Stimulated activated CD4-positive, alpha-beta T cell treated with anti-CD3 and anti-CD28 coated beads, Interleukin-4, amount 100 ng/mL, for 48 hours (primary cell): ENCODE measurements around the gene TPD52L1.

ENCODE experiments used
- DNase-seq, 2 donors: peaks; one replicate each; pipeline ENCODE4 v3.0.0-alpha.2; 2020; ENCODE audit warnings: low read depth in 2 of 2

Gene TPD52L1

GRCh38 chr6:125304970-125305660, 151.5 kb downstream of the TPD52L1 start:
- no peak for DNase-seq

DNA sequence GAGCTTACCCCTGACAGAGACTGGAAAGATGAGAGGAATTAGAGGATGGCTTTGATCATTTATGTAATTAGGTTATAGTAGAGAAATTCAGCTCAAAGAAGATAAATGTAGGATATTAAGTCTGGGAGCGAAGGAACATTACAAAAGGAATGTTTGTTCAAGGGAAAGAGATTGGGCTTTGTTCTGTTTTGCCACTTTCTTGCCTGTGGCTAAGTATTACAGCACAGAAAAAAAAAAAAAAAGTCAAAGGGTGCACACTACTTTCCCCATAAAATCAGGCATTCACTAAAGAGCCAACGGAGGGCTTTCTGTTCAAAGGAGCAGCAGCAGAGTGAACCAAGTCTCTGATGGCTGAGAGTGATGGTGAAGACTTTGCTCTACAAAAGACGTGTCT, 153.2 kb downstream of the TPD52L1 start:
- no peak for DNase-seq

DNA sequence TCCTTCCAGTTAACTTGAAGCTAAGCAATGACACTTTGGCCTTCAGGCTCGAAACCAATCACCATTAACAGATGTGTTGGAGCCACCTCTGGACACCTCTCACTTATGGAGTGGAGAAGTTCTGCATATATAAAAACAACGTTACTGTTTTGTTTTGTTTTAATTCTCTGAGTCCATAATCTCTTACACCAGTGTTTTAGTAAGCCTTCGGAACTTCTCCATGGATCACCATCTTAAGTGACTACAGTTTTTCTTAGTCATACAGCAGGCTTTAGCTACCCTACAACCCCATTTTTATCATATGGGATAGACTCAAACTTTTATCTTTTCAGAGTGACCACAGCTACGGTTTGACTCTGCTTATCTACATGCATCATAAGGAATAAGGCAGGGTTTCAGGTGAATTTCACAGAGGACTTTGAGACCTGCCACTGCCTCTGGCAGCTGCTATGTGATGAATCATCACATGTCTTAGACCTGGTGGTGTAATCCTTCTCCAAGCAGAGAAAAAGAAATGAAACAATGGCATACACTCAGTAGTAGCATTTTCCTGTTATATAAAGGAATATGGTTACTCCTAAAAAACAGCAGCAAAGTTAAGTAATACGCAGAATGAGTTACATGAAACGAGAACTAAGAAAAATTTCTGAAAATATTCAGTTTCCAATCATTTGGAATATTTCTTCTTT, 153.7 kb downstream of the TPD52L1 start:
- DNase-seq: no peak

DNA sequence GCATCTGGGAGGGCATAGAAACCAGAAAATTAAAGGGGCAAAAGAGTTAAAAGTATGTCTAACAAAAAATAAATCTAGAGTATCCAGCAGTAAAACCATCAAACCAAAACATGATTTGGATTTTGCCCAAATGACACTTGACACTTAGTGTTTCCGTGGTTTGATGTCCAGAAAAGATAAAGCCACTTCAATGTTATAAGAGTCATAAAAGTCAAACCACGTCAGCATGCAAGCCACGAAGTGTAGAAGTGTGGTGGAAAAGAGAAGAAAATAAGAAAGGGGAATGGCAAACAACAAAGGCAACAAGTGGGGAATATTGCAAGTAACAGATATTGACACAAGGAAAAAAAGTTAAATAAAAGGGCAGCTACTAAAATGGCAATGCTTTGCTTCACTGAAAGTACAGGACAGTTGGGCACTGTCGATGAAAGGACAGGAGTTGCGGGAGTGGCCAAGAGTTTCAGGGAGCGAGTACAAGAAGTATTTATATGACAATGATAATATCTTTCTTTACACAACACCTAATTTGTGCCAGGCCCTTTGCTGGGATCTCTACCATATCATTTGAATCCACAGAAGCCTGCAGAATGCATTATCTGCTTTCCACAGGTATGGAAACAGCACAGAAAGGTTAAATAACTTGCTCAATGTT, 154.5 kb downstream of the TPD52L1 start:
- DNase-seq: no peak

DNA sequence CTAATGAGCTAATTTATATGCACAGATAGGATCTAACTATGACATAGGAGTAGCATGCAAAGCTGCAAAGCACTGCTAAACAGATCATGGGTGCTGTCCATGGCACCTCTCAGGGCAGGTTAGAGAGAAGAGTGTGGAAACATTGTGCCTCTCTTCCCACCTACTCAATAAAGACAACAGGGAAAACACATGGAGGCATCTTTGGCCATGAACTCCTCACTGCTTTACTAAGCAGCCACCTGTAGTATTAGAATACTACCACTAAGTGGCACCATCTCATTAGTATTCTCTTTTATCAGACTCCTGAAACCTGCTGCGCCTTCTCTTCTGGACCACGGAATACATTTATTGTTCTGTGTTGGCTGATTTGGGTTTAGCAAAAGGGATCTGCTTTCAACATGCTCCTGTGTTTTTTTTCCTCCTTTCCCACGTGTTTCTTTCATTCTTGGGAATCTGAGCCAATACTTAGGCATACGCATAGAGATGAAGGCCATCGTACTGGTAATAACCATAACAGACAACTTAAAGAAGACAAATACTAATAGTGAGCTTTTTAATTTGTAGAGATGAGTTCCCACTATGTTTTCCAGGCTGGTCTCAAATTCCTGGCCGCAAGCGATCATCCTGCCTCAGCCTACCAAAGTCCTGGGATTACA, 157.5 kb downstream of the TPD52L1 start:
- no peak for DNase-seq

DNA sequence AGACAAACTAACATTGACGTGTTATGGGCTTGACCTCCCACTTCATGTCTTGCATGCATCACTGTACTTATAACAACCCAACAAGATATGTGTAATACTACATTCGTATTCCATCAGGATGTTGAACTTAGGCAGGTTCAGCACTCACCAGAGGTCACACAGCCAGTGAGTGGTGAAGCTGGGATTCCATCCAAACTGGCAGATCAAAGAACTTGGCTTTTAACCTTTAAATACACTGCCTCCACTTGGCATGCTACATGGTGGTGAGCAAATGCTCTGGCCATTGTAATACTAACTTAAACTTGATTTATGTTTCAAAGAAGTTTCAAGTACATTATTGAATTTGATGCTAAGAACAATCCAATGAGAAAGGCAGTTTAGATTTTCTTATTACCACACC, 158.9 kb downstream of the TPD52L1 start:
- no peak for DNase-seq

DNA sequence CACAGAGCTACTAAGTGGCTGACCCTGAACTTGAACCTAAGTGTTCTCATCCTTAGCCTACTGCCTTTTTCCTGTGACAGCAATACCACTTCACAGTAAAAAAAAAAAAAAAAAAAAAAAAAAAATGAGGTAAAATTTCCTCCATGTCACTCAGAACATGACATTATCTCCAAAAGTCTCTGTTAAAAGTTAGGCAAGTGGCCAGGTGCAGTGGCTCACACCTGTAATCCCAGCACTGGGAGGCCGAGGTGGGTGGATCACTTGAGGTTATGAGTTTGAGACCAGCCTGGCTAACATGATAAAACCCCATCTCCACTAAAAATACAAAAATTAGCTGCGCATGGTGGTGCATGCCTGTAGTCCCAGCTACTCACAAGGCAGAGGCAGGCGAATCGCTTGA, 159.4 kb downstream of the TPD52L1 start:
- DNase-seq: no peak
